COLO668 (cell line): ENCODE measurements around the gene MAP3K2.
"Not testable (repeated sequence)": the region's sequence is repeated elsewhere in the genome, so short reads cannot be mapped to it uniquely, and the experiment has no call there.

Experiments
- DNase-seq: peaks from one replicate; lab custom pipeline; 2025; ENCODE audit not compliant: unreplicated experiment; lab: John Stamatoyannopoulos, UW

The MAP3K2 gene

DNA sequence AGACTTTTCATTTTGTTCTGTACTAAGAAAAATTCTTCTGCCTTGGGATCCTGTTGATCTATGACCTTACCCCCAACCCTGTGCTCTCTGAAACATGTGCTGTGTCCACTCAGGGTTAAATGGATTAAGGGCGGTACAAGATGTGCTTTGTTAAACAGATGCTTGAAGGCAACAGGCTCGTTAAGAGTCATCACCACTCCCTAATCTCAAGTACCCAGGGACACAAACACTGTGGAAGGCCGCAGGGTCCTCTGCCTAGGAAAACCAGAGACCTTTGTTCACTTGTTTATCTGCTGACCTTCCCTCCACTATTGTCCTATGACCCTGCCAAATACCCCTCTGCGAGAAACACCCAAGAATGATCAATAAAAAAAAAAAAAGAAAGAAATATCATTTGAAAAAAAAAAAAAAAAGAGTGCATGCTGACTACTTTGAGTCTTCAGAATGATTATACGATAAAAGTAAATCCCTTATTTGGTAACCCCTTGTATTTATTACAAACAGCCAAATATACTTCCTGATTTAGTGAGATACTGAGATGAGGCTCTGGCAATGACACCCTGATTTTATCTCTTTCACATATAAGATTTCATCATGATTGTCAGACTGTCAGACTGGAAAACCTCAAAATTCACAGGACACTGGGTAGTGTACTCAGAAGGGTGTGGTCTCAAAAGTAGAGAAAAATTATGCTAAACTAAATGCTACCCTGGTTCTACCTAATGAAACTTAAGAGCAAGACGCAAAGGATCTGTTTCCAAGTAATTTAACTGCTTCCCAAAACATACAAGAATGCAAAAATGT is 33.7 kb downstream of the MAP3K2 start:
- not testable (repeated sequence) for DNase-seq

DNA sequence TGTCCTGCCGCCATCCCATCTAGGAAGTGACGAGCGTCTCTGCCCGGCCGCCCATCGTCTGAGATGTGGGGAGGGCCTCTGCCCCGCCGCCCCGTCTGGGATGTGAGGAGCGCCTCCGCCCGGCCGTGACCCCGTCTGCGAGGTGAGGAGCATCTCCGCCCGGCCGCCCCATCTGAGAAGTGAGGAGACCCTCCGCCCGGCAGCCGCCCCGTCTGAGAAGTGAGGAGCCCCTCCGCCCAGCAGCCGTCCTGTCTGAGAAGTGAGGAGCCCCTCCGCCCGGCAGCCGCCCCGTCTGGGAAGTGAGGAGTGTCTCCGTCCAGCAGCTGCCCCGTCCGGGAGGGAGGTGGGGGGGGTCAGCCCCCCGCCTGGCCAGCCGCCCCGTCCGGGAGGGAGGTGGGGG is 34.6 kb downstream of the MAP3K2 start:
- not testable (repeated sequence) for DNase-seq

DNA sequence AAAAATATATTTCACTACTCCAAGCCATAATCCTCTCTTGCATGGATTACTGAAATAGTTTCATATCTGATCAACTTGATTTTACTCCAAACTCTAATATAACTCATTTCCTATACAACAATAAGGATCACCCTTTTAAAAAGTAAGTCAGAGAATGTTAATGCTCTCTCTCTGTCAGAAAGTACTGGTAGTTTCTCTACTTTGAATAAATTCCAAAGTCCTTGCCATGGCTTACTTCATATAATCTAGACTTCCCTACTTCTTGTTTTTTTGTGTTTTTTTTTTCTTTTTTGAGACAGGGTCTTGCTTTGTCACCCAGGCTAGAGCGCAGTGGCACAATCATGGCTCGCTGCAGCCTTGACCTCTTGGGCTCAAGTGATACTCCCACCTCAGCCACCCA is 36.2 kb downstream of the MAP3K2 start:
- DNase-seq: no peak

DNA sequence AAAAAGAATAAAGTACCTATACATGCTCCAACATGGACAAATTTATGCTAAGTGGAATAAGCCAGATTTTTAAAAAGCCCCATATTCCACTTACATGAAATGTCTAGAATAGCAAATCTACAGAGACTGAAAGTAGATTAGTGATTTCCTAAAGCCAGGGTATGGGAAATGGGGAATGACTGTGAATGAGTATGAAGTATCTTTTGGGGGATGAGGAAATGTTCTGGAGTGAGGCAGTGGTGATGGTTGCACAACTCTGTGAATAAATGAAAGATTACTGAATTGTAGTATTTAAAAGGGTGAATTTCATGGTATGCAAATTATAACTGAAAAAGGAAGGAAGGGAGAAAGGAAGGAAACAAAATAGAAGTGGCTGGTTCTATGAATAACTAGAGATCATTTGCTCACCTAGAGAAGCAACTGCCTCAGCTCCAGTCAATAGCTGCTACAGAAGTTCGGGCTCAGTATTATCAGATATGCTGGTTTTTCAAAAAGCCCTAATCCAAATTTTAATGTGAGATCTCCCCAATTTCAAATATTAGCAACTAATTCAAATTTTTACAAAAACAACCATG is 39.3 kb downstream of the MAP3K2 start:
- no peak for DNase-seq

DNA sequence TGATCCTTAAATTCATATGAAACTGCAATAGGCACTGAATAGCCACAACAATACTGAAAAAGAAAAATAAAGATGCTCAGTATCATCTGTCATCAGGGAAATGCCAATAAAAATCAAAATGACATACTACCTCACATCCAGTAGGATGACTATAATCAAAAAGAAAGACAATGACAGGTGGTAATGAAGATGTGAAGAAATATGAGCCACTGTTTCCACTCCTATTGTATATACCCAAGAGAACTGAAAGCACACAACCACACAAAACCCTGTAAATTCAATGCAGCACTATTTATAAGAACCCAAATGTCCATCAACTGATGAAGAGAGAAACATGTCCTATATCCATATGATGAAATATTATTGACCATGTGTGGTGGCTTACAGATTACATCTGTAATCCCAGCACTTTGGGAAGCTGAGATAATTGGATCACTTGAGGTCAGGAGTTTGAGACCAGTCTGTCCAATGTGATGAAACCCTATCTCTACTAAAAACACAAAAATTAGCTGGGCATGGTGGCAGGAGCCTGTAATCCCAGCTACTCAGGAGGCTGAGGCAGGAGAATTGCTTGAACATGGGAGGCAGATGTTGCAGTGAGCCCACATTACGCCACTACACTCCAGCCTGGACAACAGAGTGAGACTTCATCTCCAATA is 39.9 kb downstream of the MAP3K2 start:
- DNase-seq: no peak

DNA sequence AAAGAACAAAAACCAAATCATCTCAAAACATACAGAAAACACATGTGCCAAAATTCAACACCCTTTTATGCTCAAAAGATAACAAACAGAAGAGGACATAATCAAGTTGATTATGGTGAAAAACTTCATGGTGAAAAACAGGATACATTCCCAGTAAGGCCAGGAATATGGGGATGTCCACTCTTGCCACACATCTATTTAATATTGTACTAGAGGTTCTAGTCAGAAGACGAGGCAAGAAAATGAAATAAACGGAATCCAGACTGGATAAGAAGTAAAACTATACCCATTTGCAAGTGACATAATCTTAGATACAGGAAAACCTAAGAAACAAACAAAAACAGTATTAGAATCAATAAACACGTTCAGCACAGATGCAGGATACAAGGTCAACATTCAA is 40.8 kb downstream of the MAP3K2 start:
- no peak for DNase-seq

DNA sequence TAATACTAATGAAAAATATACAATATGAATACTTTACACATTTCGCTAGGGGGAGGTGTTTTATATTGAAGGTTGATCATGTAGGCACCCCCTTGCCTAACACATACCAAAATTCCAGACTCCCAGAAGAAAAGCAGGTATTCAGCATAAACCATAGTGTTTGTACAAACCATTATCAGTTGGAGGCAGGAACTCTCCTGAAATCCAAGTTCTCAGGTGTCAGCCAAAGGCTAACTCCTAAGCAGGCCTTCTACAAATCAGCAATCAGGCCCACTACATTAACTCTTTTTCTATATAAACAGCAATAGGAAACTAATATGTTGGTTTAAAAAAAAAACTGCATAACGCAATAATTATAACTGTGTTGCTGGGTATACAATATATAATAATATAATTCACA is 44.5 kb downstream of the MAP3K2 start:
- DNase-seq: no peak

DNA sequence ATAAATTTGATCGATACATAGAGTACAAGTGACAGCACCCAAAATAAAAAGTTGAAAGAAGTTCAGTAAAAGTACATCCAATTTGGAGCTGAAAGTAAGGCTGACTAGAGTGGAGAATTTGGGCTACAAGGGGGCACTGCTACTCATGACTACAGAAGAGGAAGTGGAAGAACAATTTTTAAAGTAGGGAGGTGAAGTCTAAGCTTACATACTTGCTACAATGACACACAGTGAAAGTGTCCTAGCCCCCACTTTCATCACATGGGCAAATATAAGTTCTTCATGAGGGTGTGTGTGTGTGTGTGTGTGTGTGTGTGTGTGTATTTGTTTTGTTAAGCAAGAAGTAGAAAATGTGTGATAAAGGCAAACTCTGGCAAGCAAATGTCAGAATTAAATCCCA is 45.7 kb downstream of the MAP3K2 start:
- DNase-seq: no peak

DNA sequence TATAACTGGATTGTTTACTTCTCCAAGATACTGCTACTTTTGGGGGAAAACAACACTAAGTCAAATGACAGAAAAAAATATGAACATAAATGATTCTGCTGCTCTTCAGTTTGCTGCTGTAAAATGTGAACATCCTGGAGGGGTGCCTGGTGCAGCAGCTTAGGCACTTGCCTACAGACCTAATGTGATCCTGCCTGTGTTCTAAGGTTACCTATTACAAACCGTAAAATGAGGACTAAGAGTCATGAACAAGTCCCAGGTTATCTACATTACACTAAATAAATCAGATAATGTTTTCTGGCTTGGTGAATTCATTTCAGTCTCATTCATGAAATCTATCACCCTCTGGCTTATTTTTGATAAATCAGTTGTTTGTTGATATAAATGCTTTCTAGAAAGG is 55.4 kb downstream of the MAP3K2 start:
- no peak for DNase-seq

DNA sequence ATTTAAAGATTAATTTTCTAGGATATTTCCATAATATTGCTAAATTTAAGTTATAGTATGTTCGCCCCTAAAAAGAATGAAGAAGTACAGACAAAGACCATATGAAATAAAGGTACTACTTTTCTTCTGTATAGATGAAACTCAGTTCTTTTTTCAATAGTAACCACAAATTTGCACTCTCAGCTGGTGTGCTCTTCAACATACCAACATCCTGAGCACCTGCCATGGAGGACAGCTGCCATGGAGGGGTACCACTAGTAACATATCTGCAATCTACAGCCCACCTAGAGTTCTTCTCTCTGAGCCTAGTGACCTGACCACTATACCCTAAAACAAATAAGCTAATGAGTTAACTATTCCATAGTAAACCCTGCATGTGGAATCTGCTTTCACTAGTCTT is 57.0 kb downstream of the MAP3K2 start:
- DNase-seq: no peak

DNA sequence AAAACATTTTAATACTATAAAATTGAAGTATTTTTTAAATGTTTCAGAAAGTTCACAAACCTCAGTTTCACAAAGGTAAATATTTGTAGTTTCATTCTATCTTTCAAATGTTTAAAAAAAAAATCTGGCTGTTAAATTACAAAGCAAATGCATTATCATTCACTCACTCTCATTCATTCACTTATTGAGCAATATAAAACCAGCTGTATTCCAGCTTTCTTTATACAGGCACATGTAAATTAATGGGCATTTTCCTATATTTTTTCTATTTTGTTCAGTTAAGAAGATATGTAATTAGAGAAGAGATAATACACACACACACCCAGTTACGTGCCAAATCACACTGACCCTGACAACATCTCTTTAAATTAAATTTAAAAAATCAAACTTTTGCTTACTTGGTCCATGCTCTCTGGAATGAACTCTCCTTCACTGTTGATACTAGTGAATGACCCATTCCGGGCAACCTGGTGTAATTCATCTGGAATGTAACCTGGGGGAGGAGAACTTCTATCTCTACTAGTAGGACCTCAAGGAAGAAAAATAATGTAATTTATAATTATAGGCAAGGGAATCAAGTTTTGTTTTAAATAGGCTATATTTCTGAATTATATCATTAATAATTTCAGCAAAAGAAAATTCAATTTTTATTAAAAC is 61.4 kb downstream of the MAP3K2 start:
- DNase-seq: no peak

DNA sequence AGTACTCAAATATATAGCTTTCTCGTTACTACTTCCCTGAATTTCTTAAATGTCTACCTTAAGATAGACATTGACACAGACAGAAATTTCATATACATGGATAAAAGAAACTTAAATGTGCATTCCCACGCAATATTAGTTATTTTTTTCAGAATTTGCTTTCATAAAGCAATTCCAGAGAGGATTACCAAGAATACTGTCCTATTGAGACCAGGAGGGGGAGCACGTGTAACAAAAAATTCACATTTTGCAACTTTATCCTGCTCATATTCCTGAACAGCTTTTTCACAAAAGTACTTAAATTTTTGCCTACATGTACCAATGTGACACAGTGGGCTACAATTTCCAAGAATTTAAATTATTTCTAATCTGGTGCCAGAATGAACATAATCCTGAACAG is 63.1 kb downstream of the MAP3K2 start:
- no peak for DNase-seq

DNA sequence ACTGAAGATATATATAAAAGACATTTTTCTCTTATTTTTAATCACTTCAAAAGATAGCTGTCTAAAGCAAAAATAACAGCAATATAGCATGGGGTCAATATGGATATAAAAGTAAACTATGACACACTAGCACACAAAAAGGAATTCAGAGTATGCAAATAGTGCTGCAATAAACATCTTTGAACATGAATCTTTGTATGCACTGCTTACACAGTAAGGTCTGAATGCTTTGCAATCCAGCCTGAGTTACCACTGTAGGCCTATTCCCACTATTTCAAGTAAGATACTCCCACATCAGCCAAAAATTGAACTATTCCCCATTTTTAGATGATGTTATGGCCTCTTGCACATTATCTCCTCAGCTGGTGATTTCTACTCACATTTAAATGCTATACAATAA is 66.5 kb downstream of the MAP3K2 start:
- DNase-seq: no peak

DNA sequence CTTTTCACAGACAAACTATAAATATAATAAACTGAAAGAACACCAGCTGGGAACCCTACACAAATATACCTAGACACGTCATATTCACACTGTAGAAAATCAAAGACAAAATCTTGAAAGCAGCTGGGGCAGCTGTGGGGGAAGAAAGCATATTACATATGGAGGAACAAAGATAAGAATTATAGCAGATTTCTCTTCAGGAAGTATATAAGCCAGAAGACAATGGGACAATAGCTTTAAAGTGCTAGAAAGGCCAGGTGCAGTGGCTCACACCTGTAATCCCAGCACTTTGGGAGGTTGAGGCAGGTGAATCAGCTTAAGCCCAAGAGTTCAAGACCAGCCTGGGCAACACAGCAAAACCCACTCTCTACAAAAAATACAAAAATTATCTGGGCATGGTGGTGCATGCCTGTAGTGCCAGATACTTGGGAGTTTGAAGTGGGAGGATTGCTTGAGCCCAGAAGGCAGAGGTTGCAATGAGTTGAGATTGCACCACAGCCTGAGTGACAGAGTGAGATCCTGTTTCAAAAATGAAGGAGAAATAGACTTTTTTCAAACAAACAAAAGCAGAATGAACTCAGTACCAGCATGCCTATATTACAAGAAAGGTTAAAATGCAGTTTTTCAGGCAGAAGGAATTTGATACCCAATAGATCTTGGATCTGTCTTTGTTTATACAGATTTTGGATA is 67.0 kb downstream of the MAP3K2 start:
- no peak for DNase-seq

DNA sequence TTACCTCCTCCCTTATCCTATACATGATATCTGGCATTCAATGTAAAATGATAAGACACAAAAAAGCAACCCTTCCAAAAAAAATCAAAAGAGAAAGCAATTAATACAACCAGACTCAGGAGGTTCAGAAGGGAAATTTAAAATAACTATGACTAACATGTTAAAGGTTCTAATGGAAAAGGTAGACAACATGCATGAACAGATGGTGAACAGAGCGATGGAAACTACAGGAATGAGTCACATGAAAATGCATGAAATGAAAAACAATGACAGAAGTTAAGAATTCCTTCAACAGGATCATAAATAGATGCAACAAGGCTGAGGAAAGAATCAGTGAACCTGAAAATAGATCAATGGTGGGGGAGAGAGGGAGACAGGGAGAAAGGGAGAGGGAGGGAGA is 67.7 kb downstream of the MAP3K2 start:
- no peak for DNase-seq

DNA sequence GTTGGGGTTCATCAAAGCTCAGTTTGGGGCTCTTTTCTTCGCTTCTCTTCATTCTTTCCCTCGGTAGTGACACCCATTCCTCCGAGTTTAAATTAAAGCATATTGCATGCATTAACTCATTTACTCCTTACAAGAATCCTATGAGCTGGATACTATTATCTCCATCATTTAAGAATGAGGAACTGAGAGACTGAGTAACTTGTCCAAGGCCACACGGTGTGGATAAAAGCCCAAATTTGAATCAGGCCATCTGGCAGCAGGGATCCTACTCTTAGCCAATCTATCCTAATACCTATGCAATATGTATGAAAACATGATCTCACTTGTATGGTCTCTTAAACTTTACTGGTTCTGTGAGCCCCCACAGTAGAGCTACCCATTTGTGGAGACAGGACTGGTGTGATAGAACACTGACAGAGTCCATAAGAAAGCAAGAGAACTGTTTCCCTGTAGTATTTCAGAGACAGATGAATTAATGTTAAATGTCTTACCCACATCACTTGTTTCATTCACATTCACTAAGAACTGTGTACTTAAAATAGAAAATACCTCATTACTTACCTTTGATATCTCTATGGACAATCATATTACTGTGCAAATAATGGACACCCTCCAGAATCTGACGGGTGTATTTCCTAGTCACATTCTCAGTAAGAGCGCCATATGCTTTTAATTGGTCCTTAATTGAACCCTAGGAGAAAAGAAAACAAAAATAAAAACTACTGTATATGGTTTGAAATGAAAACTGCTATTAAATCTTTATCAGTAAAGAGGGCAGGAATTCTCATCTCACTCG is 73.4 kb downstream of the MAP3K2 start:
- no peak for DNase-seq

DNA sequence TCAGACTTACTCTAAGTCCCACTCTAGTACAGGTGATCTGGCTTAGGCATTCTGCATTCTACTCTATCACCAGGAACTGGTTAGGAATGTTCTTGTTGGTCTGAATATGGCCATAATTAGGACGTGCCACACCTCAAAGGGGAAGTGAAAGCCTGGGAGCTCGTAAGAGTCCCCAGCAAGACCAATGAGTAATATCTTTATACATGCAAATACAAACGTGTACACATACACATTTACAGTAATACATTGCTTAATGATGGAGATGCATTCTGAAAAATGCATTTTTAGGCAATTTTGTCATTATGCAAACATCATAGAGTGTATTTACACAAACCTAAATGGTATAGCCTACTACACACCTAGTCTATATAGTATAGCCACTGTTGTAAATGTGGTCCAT is 74.4 kb downstream of the MAP3K2 start:
- DNase-seq: no peak

DNA sequence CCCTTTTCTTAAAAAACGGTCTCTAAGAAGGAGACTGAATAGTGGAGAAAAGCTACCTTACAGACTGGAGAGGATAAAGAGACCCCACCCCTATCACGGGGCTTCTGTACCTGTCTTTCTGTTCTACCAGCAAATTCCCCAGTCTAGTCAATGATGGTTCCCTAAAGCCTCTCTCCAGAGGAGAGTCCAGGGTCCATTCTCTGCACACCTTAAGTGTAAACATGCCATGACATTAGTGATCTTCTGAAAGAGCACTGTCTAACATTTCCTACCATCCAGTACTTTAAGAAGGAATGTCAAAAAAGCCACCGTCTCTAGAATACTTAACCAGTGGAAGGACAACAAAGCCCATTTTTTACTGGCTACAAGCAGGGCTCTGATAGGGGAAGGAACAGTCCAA is 76.8 kb downstream of the MAP3K2 start:
- DNase-seq: no peak

DNA sequence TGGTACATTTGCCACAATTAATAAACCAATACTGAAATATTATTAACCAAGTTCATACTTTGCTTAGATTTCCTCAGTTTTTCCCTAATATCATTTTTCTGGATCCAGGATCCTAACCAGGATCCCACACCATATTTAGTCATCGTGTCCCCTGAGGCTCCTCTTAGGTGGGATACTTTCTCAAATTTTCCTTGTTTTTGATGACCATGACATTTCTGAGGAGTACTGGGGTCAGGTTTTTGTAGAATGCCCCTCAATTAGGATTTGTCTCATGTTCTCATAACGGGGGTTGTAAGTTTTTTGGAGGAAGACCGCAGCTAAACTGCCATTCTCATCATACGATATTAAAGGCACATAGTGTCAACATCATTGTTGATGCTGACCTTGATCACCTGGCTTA is 78.3 kb downstream of the MAP3K2 start:
- no peak for DNase-seq

DNA sequence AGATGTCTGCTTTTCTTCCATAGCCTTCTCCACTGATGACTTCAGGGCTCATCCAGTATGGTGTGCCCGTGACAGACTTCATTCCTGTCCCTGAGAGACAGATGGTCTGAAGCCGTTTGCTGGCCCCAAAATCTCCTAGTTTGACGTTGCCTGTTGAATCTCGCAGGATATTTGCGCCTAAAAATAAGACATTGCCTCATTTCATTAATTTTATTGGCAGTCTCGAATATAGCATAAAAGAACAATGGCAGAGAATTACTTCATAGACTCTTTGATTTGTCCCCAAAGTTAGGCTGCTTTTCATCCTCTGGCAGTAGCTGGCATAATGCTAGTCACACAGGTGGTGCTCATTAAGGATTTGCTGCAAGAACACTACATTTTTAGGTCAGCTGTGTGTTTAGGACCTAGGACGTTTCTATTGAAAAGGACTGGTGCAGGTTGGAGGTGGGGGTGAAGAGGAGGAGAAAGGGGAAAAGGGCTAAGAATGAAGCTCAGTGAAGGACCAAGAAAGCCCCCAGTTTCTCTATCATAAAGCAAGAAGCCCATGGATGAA is 79.1 kb downstream of the MAP3K2 start:
- no peak for DNase-seq
